ENCODE results near the gene HAAO. TPM values are rescaled to one million over a fixed set of nuclear protein-coding genes. Genes with fewer than 3 reads are reported as not detected.
A peak's percentile ranks its signal among the peaks of the same experiment; 100 is the strongest.

The HAAO gene
- total and polyA plus RNA-seq, 2 of the 13 experiments (the other 11 are each of a cell fraction or from before 2014, with no cell fraction given) = 36.1 to 42.7 TPM

DNA sequence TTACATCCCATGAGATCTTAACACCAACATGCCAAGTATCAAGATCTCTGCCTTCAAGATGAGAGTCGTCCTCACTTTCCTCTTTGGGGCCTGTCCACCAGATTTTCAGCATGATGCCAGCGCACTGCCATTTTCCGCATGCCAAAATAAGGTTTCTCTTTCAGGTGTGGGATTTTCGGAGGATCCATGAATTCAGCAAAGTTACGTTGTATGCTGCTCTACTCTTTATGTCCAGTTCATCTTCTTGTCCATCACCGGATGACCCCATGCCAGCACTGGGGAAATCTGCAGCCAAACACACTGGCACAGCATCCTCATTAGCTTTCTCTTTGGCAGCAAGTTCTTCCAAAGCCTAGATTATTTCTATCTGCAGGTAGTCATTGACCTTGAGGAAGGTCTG is 4.9 kb upstream of the HAAO start:
- ChIA-PET CTCF (ENCODE audit: low intra/inter-chr PET ratio, low total read pairs) (no interaction called here), POLR2A (interaction anchor here (1.6 to 9.3 kb wide), 2 partner anchors 11 to 14 kb away, joined by 3 to 287 read pairs; no protein-coding TSS in a partner anchor)
- Histone ChIP-seq H3K4me3 (replicated peaks in 1 of 3; ENCODE audit: insufficient read depth in 1 of 3, low read depth in 2 of 3, low read length in 3 of 3) (no peak overlapping the region), H4K20me1 (ENCODE audit: insufficient read depth, low read length) (no peaks in the 10 kb centered on the region), H3K36me3 (replicated peaks in 1 of 2; ENCODE audit: control insufficient read depth in 1 of 2, insufficient read depth in 2 of 2, low read length in 2 of 2) (peaks cover 3% of the 10 kb centered on the region in 2 experiments; a peak in 1 of 5 replicates), H3K27me3 (ENCODE audit: control insufficient read depth in 1 of 2, insufficient read depth in 2 of 2, low read length in 2 of 2) (no peaks in the 10 kb centered on the region; a peak in 1 of 5 replicates), H3K27ac (ENCODE audit: extremely low read length, insufficient read depth, low read length) (no peak overlapping the region), H2AFZ (ENCODE audit: low read length) (no peak overlapping the region), H3K79me2 (ENCODE audit: insufficient read depth, low read length) (peaks cover 37% of the 10 kb centered on the region), H3K9ac (ENCODE audit: insufficient read depth, low read depth, low read length) (no peak overlapping the region), H3K4me2 (ENCODE audit: low read depth, low read length) (no peak overlapping the region), H3K4me1 (ENCODE audit: insufficient read depth, low read length) (peaks cover 30% of the 10 kb centered on the region), H3K9me3 (ENCODE audit: low read length) (no peaks in the 10 kb centered on the region)
- TF ChIP-seq PAF1 (CRISPR knock-in tag; IDR thresholded peaks at IDR 0.05) (peak; percentile 67; the same call in 1 of the 2 replicates), POLR2A (IDR thresholded peaks at IDR 0.05; ENCODE audit: insufficient read depth in 1 of 2, low read depth in 2 of 2, low read length in 2 of 2) (0 out of 4 replicates have a peak, but pooled peaks of 1 of the 2 experiments have one; percentile 28), RBM22 (optimal IDR thresholded peaks at IDR 0.05; ENCODE audit: low read length) (peak; percentile 33), POLR2G (IDR thresholded peaks at IDR 0.05; ENCODE audit: low read depth, low read length) (peak; percentile 60), POLR2AphosphoS5 (IDR thresholded peaks at IDR 0.05; ENCODE audit: low read depth, low read length) (peak; percentile 70), FOSL2 (CRISPR knock-in tag; IDR thresholded peaks at IDR 0.05) (no peak), RBFOX2 (IDR thresholded peaks at IDR 0.05; ENCODE audit: low read depth, low read length) (peak; percentile 45; the same call in 1 of the 2 replicates)
- TF ChIP-seq, protein P1, sequence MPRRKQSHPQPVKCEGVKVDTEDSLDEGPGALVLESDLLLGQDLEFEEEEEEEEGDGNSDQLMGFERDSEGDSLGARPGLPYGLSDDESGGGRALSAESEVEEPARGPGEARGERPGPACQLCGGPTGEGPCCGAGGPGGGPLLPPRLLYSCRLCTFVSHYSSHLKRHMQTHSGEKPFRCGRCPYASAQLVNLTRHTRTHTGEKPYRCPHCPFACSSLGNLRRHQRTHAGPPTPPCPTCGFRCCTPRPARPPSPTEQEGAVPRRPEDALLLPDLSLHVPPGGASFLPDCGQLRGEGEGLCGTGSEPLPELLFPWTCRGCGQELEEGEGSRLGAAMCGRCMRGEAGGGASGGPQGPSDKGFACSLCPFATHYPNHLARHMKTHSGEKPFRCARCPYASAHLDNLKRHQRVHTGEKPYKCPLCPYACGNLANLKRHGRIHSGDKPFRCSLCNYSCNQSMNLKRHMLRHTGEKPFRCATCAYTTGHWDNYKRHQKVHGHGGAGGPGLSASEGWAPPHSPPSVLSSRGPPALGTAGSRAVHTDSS (CRISPR knock-in tag; conservative IDR thresholded peaks at IDR 0.05) = no peak
- no peak for ATAC-seq
- DNase-seq (ENCODE audit: low spot score) = no peak
- BruUV-seq (replicated peaks) = no TSS peak
- in situ Hi-C loops (cut with HindIII; ENCODE audit: extremely low pct_ligation_motif_present, low pct_unique_long_range_greater_than_20kb) (no loop called here), intact Hi-C loops (cut with micrococcal nuclease; ENCODE audit: unreplicated experiment) (no loop called here)
- 92% methylated on average over 6 of the region's 6 CpGs for WGBS (ENCODE audit: low lambda C conversion rate)
- no peak for FAIRE-seq
